Endothelial cell of hepatic sinusoid (primary cell): ENCODE results near the gene FLYWCH1.

Experiments used
- in situ Hi-C: cut with HindIII; loops from 2 replicates; pipeline ENCODE4 v1.10.0; 2017; ENCODE audit warnings: low sequenced_read_pairs

FLYWCH1 gene

DNA sequence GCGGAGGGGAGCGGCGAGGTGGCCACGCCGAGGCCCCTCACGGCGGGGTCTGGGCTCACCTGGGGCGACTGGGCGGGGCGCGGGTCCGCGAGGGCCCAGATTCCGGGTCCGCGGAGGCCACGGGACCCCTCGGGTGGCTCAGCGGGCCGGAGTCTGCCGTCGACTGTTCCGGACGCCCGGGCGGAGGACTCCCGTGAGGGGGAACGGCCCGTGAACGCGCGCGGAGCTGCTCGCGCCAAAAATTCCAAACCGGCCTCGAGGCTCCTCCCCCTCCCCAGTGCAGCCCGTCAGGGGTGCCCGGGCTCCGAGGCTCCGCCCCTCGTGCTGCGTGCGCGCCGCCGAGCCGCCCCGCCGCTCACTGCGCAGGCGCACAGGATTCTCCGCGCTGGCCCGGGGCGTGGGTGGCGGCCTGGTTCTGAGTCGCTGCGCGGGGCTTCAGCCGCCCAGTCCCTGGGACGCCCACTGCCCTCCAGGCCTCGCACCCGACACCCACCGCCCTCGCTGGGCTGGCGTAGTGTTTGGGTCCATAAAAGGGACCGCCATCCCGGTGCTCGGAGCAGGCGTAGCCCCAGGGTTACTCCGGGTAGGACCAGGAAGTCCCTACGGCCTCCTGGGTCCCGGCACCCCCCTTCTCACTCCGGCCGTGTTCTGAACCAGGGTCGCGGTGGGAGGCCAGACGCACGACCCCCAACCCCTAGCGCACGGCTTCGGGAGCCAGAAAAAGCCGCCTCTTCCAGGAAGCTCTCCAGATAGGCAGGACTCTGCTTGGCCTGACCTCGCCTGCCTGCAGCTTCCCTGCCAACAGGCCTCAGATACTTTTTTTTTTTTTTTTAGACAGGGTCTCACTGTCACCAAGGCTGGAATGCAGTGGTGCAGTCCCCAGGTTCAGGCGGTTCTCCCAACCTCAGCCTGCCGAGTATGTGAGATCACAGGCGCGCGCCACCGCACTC is 68.8 kb downstream of the FLYWCH1 start, which contains the start of gene PKMYT1:
Gene PKMYT1, minus strand, starts transcription at position 220 of the 950 bp plus-strand sequence. CDS start 789 bp downstream, outside the sequence.
- in situ Hi-C loops: no loop called here

GRCh38 chr16:2981177-2981898 is 69.6 kb downstream of the FLYWCH1 start:
- in situ Hi-C loops: no loop called here

DNA sequence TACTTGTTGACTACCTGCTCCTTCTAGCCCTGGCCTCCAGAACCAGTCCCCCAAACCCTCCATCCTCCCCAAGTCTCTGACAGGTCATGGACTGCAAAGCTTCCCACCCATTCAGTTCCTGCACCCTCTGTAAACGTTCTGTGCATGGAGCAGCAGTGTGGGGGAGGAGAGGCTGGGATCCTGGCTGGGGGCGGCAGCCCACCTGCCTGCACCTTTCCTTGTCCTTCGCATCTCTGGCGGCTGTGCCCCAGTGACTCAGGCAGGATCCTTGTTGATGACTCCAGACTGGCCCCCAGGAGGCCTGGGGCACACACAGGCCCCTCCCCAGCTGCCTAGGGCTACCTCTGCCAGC is 70.1 kb downstream of the FLYWCH1 start:
- in situ Hi-C loops: no loop called here

- in situ Hi-C loops: no loop called here
Measured at GRCh38 chr16:2982402-2982801, 70.7 kb downstream of the FLYWCH1 start.

GRCh38 chr16:2983706-2984136 is 72.0 kb downstream of the FLYWCH1 start:
- in situ Hi-C loops: no loop called here

GRCh38 chr16:2985462-2985861 is 73.7 kb downstream of the FLYWCH1 start:
- in situ Hi-C loops: no loop called here

- in situ Hi-C loops: no loop called here
Measured at GRCh38 chr16:2985893-2986355, 74.2 kb downstream of the FLYWCH1 start.

GRCh38 chr16:2986623-2987188 is 75.0 kb downstream of the FLYWCH1 start:
- in situ Hi-C loops: no loop called here

DNA sequence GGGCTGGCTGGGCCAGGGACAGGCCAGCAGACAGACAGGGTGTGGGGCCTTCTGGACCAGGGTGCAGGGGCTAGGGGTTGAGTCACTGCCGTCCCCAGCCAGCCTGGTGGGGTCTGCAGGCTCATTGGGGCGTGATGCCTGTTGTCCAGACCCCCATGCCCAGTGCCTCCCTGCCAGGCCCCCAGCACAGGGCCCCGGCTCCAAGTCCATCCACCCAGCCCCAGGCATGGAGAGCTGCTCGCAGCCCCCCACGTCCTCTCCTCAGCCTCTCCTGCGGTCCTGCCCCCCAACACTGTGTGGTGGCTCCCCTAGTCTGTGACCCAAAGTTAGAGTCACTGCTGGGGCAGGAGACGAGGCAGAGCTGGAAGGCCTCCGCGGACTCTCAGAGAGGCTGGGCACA is 75.6 kb downstream of the FLYWCH1 start:
- in situ Hi-C loops: no loop called here

DNA sequence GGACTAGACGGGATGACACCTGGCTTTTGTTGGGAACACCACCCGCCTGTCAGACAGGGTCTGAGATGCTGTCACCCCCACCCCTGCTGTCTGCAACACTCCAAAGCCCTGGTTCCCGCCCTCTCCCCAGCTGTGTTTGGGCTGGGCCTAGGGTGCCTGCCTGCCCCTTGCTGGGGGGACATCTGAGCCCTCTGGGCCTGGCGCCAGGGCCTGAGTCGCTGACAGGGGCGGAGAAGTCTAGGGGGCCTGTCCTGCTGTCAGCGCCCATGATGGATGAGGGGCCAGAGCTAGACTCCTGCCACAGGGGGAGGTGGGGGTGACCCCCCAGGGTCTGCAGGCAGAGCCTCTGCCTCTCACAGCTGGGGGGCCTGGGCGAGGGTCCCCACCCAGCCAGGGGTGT is 76.1 kb downstream of the FLYWCH1 start:
- in situ Hi-C loops: no loop called here

DNA sequence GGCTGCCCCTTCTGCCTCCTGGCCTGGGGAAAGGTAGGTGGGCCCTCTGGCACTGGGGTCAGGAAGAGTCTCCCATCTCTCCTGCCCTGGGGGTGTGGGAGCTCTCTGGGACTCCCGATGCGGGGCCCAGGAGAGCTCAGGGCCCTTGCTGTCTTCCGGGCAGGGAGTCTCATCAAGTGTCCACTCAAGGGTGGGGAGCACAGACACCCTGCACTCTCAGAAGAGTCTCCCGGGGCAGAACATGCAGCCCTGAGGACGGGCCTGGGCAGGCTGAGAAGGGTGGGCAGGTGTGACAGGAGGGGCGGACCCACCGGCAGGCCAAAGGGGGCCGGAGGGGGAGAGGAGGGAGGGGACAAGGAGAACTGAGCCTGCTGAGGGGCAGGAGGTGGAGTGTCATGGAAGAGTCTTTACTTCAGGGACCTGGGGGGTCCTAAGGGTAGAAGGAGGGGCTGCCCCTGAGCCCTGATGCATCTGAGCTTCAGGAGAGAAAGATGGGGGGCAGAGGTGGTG is 76.9 kb downstream of the FLYWCH1 start:
- in situ Hi-C loops: no loop called here

DNA sequence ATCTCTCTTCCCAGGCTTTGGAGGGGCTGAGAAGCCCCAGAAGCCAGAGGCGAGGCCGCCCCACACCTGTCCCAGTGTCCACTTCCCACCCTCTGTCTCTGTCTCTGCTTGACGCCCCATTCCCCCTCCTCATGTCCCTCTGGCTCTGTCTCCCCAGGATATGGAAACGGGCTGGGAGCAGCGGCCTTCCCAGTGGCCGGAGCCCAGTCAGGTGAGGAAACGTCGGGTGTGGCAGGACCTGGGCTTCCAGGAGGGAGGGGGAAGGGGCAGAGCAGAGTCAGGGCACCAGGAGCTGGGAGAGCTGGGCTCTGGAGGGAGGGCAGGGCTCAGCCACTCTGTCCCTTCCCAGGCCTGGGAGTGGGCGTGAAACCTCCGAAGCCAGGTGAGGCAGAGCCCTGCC is 79.2 kb downstream of the FLYWCH1 start:
- in situ Hi-C loops: no loop called here

DNA sequence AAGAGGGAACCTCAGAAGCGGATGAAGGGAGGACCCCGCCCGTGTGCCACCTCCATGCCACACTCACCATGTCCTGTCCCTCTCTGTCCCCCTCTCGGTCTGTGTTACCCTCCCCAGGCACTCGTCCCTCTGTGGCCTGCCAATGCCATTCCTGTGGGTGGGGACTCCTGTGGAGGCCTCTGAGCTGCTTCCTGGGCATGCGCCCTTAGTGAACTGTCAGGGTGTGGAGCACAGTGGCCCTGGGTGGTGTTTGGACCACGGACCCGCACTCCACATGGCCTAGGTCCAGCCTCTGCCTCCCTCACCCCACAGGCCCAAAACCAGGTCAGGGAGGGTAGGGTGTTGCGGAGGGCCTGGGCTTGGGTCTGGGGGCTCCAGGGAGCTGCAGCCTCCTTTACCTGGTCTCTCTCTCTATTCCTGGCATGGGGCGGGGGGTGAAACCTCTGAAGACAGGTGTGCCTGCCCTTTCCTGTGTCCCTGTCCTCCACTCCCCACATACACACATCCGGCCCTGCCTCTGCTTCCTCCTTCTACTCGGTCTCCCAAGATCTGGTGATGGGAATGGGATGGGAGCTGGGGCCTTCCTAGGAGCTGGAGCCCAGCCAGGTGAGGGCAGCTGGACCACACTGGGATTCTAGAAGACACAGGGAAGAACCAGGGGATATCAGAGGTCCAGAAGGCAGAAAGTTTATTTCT is 80.0 kb downstream of the FLYWCH1 start:
- in situ Hi-C loops: no loop called here

DNA sequence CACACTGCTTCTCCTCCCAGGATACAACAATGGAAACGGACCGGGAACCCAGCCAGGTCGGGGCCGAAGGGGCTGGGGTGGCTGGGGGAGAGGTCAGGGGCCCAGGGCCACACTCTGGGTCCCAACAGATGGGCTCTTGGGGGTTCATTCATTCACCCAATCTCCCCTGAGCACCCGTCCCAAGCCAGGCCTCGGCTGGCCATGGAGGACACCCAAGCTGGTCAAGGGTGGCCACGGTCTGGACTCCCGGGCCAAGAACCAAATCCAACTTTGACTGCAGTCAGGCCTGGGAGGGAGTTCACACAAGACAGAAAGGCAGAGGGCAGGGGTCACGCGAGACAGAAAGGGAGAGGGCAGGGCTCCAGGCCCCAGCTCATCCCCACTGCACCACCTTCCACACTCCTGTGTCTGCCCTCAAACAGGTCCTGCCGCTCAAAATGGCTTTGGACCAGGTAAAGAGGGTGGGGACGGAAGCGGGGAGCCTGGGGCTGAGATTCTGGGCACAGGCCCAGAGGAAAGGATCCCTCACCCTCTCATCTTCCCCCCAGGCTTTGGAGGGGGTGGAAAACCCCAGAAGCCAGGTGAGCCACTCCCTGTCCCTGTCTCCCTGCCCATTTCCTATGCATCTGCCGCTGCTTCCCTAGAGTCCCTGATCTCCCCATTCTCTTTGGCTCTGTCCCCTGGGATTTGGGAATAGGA is 80.8 kb downstream of the FLYWCH1 start:
- in situ Hi-C loops: no loop called here

DNA sequence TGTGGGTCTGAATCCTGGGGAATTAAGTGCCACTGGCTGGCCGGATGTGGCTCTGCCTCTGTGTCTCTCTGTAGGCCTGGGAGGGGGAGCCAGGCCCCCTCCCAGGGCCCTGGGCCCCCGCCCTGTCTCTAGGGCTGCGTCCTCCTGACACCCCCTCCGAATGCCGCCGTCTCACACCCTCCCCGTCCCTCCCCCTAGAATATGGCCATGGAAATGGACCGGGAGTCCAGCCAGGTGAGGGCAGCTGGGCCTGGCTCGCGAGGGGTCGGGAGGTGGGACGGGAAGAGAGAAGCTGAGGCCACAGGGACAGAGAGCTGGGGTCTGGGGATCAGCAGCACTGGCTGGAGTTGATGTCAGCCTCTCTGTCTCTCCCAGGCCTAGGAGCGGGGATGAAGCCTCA is 84.6 kb downstream of the FLYWCH1 start:
- in situ Hi-C loops: no loop called here

- in situ Hi-C loops: no loop called here
Measured at GRCh38 chr16:2999929-3000328, 88.2 kb downstream of the FLYWCH1 start.

DNA sequence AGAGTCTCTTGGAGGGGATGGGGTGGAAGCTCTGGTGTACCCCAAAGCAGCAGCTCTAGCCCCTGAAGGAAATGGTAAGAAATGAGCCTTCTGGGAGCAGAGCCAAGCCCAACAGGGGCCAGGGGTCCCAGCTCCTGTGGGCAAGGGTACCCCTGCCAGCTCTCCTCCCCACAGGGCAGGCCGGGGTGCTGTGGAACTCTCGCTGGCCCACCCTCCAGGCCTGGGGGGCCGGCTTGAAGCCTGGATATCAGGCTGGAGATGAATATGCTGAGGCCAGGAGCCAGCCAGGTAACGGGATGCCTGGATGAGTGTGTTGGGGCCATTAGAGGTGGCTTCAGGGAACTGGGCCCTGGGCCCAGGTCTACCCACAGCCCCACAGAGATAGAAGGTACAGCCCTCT is 88.8 kb downstream of the FLYWCH1 start:
- in situ Hi-C loops: no loop called here
